Colonic mucosa (tissue), 4 donors: ENCODE results near the gene L3MBTL4. TPM values are rescaled to one million over a fixed set of nuclear protein-coding genes. Genes with fewer than 3 reads are reported as not detected.

Source experiments
- DNase-seq: peaks from one replicate; pipeline ENCODE4 v3.0.0-alpha.2; 2020
- H3K27ac ChIP-seq: fragments of 200-600 bp; one replicate; pipeline ENCODE4 v1.8.0; 2021
- H3K27me3 ChIP-seq: fragments of 200-600 bp; one replicate; pipeline ENCODE4 v1.8.0; 2021
- H3K36me3 ChIP-seq: fragments of 200-600 bp; one replicate; pipeline ENCODE4 v1.8.0; 2021
- H3K4me1 ChIP-seq: fragments of 200-600 bp; one replicate; pipeline ENCODE4 v1.8.0; 2021; ENCODE audit warnings: mild to moderate bottlenecking
- H3K4me3 ChIP-seq: fragments of 200-600 bp; one replicate; pipeline ENCODE4 v1.8.0; 2021
- H3K9ac ChIP-seq, 2 donors: one replicate each; pipeline ENCODE4 v1.7.0; 2013; ENCODE audit warnings: control low read depth in 2 of 2, low read depth in 2 of 2, low read length in 2 of 2
- H3K9me3 ChIP-seq: fragments of 200-600 bp; one replicate; pipeline ENCODE4 v1.8.0; 2021
- CTCF ChIP-seq: fragments of 200-600 bp; IDR thresholded peaks from one replicate; pipeline ENCODE4 v1.8.0; 2022; ENCODE audit warnings: antibody characterized with exemption, mild to moderate bottlenecking
- intact Hi-C: fragments of 100-400 bp; cut with DNase I; formaldehyde crosslinking; loops from one replicate; pipeline ENCODE4 v1.14.1; 2022
- total RNA-seq, 2 donors: library from RNA; stranded (reverse); fragmentation: NEBNext Ultra II Directional in 1 of 2; extraction: Animal tissue kit (Norgen Biotek cat#: 25700) in 1 of 2; gene quantifications; one replicate each; pipeline ENCODE4 v1.2.1, GENCODE V29; 2021
- donor health status: healthy.
- donor health status: DM: no; HTN: no; CAD: no.
- donor health status: DM: no; HTN: no; CAD: no.

L3MBTL4 gene
- total RNA-seq, 2 donors from 2014 or later = 3.5 to 3.8 TPM

GRCh38 chr18:5955861-5956260, 458.9 kb downstream of the L3MBTL4 start:
- Histone ChIP-seq H3K4me1 (no peaks in the 10 kb centered on the region), H3K9me3 (no peaks in the 10 kb centered on the region), H3K36me3 (no peaks in the 10 kb centered on the region), H3K27me3 (no peaks in the 10 kb centered on the region), H3K4me3 (no peak overlapping the region), H3K9ac (no peak overlapping the region), H3K27ac (no peak overlapping the region)
- no peak for DNase-seq
- intact Hi-C loops = no loop called here
- no peak for TF ChIP-seq CTCF

- Histone ChIP-seq H3K27ac (no peak overlapping the region), H3K4me3 (no peak overlapping the region), H3K9ac (no peak overlapping the region), H3K27me3 (no peaks in the 10 kb centered on the region), H3K9me3 (no peaks in the 10 kb centered on the region), H3K4me1 (no peaks in the 10 kb centered on the region), H3K36me3 (no peaks in the 10 kb centered on the region)
- intact Hi-C loops = no loop called here
- DNase-seq = no peak
- no peak for TF ChIP-seq CTCF
Observed at GRCh38 chr18:5951515-5952091, 463.1 kb downstream of the L3MBTL4 start.

- Histone ChIP-seq H3K9me3 (no peaks in the 10 kb centered on the region), H3K4me3 (no peak overlapping the region), H3K9ac (no peak overlapping the region), H3K27me3 (no peaks in the 10 kb centered on the region), H3K27ac (no peak overlapping the region), H3K36me3 (no peaks in the 10 kb centered on the region), H3K4me1 (no peaks in the 10 kb centered on the region)
- TF ChIP-seq CTCF = no peak
- intact Hi-C loops = no loop called here
- DNase-seq = no peak
Observed at GRCh38 chr18:5948781-5949180, 465.9 kb downstream of the L3MBTL4 start.

GRCh38 chr18:5948237-5948636, 466.5 kb downstream of the L3MBTL4 start:
- Histone ChIP-seq H3K9ac (no peak overlapping the region), H3K4me3 (no peak overlapping the region), H3K4me1 (no peaks in the 10 kb centered on the region), H3K27ac (no peak overlapping the region), H3K27me3 (no peaks in the 10 kb centered on the region), H3K36me3 (no peaks in the 10 kb centered on the region), H3K9me3 (no peaks in the 10 kb centered on the region)
- no peak for TF ChIP-seq CTCF
- DNase-seq = no peak
- intact Hi-C loops = no loop called here

DNA sequence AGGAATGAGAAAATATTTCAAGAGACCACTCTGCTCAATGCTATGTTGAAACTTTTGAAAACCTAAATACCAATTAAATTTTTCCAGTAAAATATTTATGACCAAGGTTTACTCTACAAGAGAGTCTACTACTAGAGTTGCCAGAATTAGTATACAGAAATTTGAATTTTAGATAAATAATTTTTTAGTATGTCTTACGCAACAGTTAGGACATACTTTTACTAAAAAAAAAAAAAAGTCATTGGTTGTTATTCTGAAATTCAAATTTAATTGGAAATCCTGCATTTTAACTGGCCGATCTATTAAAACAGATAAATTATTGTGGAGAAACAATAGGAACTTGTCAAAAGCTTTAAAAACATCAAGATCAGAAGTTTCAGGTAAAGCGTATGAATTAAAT, 470.3 kb downstream of the L3MBTL4 start:
- Histone ChIP-seq H3K27me3 (no peaks in the 10 kb centered on the region), H3K4me3 (no peak overlapping the region), H3K9ac (no peak overlapping the region), H3K9me3 (no peaks in the 10 kb centered on the region), H3K27ac (no peak overlapping the region), H3K4me1 (no peaks in the 10 kb centered on the region), H3K36me3 (no peaks in the 10 kb centered on the region)
- DNase-seq = no peak
- intact Hi-C loops = no loop called here
- no peak for TF ChIP-seq CTCF

- Histone ChIP-seq H3K36me3 (no peaks in the 10 kb centered on the region), H3K4me1 (no peaks in the 10 kb centered on the region), H3K9ac (no peak overlapping the region), H3K4me3 (no peak overlapping the region), H3K9me3 (no peaks in the 10 kb centered on the region), H3K27me3 (no peaks in the 10 kb centered on the region), H3K27ac (no peak overlapping the region)
- no peak for TF ChIP-seq CTCF
- intact Hi-C loops = no loop called here
- DNase-seq = no peak
Observed at GRCh38 chr18:5943514-5943913, 471.2 kb downstream of the L3MBTL4 start.
